Ascending aorta (tissue), 2 donors: ENCODE measurements around the gene EPHB2. TPM values are rescaled to one million over a fixed set of nuclear protein-coding genes. Genes with fewer than 3 reads are reported as not detected.
"Not testable (repeated sequence)": the region's sequence is repeated elsewhere in the genome, so short reads cannot be mapped to it uniquely, and the experiment has no call there.

Source experiments
- DNase-seq, 2 donors: peaks; one replicate each; pipeline ENCODE4 v3.0.0-alpha.2; 2019; ENCODE audit warnings: low spot score in 2 of 2
- H3K27ac ChIP-seq, 2 donors: fragments of 200-600 bp; sonication (generic); one replicate each; pipeline ENCODE4 v1.5.1; 2016 to 2017; ENCODE audit warnings: mild to moderate bottlenecking in 1 of 2
- H3K27me3 ChIP-seq: fragments of 200-600 bp; sonication (generic); one replicate; pipeline ENCODE4 v1.5.1; 2017
- H3K36me3 ChIP-seq, 2 donors: fragments of 200-600 bp; sonication (generic); one replicate each; pipeline ENCODE4 v1.5.1; 2016
- H3K4me1 ChIP-seq, 2 donors: fragments of 200-600 bp; sonication (generic); one replicate each; pipeline ENCODE4 v1.5.1; 2016 to 2017; ENCODE audit warnings: mild to moderate bottlenecking in 1 of 2
- H3K4me3 ChIP-seq, 2 donors: fragments of 200-600 bp; sonication (generic); one replicate each; pipeline ENCODE4 v1.5.1; 2016 to 2017; ENCODE audit warnings: mild to moderate bottlenecking in 1 of 2
- H3K9me3 ChIP-seq, 2 donors: fragments of 200-600 bp; sonication (generic); one replicate each; pipeline ENCODE4 v1.5.1; 2016
- intact Hi-C: fragments of 100-400 bp; cut with DNase I; formaldehyde crosslinking; loops from one replicate; pipeline ENCODE4 v1.15.1; 2023
- total RNA-seq: library from RNA; depleted of rRNA; stranded (reverse); fragments of >200 nt; gene quantifications from one replicate; pipeline ENCODE4 v1.1.0, GENCODE V29; 2016
- TF ChIP-seq, protein P1 (sequence below), 3 experiments: fragments of 200-600 bp in 2 of 3; fragments of 450-650 bp in 1 of 3; sonication (generic) in 2 of 3; IDR thresholded peaks; one replicate each; pipeline ENCODE4 v1.5.1; 2016 to 2019; ENCODE audit warnings: antibody characterized with exemption in 3 of 3, mild to moderate bottlenecking in 1 of 3, moderate library complexity in 1 of 3

Gene EPHB2
- total RNA-seq, 1 donor from 2014 or later, result 3.2 TPM

DNA sequence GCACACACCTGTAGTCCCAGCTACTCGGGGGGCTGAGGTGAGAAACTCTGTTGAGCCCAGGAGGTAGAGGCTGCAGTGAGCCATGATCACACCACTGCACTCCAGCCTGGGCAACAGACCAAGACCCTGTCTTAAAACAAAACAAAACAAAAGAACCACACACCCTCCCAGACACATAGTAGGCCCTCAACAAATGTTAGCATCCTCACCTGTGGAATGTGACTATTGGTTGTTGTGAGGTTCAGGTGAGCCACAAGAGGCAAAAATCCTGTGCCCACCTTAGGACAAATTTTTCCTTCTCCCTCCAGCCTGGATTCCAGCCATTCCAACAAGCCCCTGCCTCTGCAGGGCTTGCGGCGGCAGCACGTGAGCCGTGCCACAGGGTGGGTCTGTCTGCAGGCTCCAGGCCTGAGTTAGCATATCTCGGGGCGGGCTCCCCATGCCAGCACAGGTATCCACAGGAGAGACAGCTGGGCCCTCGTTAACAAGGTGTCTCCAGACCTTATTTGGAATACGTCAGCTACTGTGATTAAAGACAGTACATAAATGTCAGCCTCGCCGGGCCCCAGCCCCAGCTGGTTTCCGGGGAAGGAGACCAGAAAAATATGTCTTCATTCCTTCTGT is 40.2 kb upstream of the EPHB2 start:
- H3K4me1 ChIP-seq, result no peaks in the 10 kb centered on the region
- TF ChIP-seq, protein P1, sequence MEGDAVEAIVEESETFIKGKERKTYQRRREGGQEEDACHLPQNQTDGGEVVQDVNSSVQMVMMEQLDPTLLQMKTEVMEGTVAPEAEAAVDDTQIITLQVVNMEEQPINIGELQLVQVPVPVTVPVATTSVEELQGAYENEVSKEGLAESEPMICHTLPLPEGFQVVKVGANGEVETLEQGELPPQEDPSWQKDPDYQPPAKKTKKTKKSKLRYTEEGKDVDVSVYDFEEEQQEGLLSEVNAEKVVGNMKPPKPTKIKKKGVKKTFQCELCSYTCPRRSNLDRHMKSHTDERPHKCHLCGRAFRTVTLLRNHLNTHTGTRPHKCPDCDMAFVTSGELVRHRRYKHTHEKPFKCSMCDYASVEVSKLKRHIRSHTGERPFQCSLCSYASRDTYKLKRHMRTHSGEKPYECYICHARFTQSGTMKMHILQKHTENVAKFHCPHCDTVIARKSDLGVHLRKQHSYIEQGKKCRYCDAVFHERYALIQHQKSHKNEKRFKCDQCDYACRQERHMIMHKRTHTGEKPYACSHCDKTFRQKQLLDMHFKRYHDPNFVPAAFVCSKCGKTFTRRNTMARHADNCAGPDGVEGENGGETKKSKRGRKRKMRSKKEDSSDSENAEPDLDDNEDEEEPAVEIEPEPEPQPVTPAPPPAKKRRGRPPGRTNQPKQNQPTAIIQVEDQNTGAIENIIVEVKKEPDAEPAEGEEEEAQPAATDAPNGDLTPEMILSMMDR (IDR thresholded peaks at IDR 0.05), result no peak
- intact Hi-C loops, result no loop called here

DNA sequence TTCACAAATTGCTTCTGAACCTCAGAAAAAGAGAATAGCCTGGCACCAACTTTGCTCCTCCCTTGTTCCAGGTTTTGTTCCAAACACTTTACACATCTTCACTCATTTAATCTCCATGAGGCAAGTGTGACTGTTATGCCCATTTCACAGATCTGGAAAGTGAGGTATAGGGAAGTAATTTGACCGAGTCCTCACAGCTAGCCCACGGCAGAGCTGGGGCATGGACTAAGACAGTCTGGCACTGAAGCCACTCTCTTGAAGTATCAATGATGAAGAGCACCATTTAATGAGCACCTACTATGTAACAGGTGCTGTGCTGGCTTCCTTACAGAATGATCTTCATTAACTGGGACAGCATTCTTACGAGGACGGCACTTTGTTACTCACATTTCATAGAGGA is 38.6 kb upstream of the EPHB2 start:
- Histone ChIP-seq H3K9me3 (no peaks in the 10 kb centered on the region), H3K27ac (no peak overlapping the region), H3K36me3 (no peaks in the 10 kb centered on the region), H3K4me3 (no peak overlapping the region), H3K4me1 (no peaks in the 10 kb centered on the region), H3K27me3 (no peaks in the 10 kb centered on the region)
- TF ChIP-seq, protein P1 (IDR thresholded peaks at IDR 0.05), result no peak
- no peak for DNase-seq
- intact Hi-C loops, result no loop called here

More for the DNA sequence above, 40.2 kb upstream of the EPHB2 start:
- Histone ChIP-seq H3K9me3 (no peaks in the 10 kb centered on the region), H3K36me3 (no peaks in the 10 kb centered on the region), H3K27ac (no peak overlapping the region), H3K4me3 (no peak overlapping the region), H3K27me3 (no peaks in the 10 kb centered on the region)
- no peak for DNase-seq

DNA sequence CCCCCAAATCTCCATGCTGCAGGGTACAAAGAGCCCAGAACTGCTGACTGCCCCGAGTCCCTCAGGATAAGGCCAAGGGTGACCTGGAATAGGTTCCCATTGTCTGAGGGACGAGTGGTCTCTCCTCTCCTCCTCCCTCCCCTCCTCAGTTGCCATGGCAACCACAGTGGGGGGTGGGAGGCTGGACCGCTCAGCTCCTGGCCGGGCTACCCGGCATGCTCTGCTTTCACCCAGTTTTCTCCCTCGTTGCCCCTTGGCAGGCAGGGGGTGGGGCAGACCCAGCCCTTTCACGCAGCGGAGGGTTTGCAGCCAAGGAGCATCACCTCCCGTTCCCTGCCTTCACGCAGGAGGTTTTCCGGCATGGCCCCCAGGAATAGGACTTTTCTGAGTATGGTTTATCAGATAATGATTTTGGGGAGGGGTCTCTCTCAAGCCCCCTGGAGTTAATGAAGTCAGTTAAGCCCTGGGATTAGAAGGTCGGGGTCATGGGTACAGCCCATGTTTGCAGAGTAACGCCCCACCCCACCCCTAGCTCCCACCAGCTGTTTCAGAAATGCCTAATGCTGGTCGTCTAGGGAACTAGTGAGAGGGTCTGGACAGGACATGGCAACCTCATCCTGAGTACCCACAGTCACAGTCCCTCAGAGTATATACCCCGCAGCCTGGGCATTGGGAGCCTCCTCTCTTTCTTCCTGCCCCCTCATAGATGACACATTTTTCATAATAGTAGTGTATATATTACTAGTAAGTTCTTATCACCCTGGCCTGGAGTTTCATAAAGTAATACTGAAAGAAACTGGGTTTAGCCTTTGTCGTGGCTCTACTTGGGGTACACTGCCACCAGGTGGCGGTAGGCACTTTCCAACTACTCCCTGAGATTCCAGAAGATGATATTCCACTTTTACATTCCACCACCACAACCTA is 36.9 kb upstream of the EPHB2 start:
- Histone ChIP-seq H3K36me3 (no peaks in the 10 kb centered on the region), H3K27ac (no peak overlapping the region), H3K9me3 (no peaks in the 10 kb centered on the region), H3K4me3 (no peak overlapping the region), H3K4me1 (no peaks in the 10 kb centered on the region), H3K27me3 (no peaks in the 10 kb centered on the region)
- TF ChIP-seq, protein P1 (IDR thresholded peaks at IDR 0.05), result peak in 1 of 3 experiments; percentile 47
- no peak for DNase-seq
- intact Hi-C loops, result no loop called here

DNA sequence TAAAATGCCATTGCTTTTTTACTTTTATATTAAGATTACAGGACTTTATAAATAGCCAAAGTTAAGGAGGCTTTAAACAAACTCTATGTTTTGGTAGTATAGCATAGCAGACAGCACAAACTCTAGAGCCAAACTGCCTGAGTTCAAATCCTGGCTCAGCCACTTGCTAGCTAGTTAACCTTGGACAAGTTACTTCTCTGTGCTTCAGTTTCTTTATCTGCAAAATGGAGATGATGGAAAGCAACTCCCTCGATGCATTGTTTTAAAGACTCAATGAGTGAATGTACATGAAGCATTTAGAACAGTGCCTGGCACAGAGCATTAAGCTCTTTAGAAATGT is 36.3 kb upstream of the EPHB2 start:
- intact Hi-C loops, result no loop called here
- Histone ChIP-seq H3K4me1 (no peaks in the 10 kb centered on the region), H3K27me3 (no peaks in the 10 kb centered on the region)

GRCh38 chr1:22676151-22676550 is 34.5 kb upstream of the EPHB2 start:
- intact Hi-C loops, H3K4me1 ChIP-seq, H3K9me3 ChIP-seq, H3K4me3 ChIP-seq, H3K27ac ChIP-seq, H3K27me3 ChIP-seq, H3K36me3 ChIP-seq, DNase-seq: not testable (repeated sequence)

More for the DNA sequence above, 36.3 kb upstream of the EPHB2 start:
- H3K9me3 ChIP-seq, result no peaks in the 10 kb centered on the region
- no peak overlapping the region for H3K4me3 ChIP-seq
- no peak overlapping the region for H3K27ac ChIP-seq
- TF ChIP-seq, protein P1 (IDR thresholded peaks at IDR 0.05), result peak in 1 of 3 experiments; percentile 13
- H3K36me3 ChIP-seq, result no peaks in the 10 kb centered on the region
- no peak for DNase-seq

DNA sequence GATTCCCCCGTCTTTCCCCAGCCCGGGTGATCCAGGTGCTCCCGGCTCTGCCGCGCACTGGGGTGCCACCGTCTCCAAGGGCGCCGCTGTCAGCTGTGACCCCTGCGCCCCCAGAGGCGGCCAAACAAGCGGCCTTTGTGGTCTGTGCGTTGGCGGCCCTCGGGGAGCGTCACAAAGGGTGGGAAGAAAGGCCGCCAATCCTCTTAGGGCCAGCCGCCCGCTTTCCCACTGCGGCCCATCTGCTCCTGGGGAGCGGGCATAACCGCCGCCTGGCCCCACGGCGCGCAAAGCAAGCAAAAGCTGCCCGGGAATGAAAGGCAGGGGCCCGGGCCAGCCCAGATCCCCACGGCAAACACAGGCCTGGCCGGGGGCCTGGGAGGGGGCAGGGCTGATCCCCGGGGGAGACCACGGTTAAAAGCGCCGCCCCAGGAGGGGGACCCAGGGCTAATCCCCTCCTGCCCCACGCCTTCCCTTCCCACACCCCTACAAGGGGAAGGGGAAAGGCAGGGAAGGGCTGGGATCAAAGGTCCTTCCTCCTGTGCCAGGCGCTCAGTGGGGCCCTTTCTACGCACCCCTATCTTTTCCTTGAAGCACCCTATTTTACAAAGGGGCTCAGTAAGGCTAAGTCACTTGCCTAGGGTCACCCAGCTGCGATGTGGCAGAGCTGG is 33.6 kb upstream of the EPHB2 start:
- H3K4me1 ChIP-seq, result no peaks in the 10 kb centered on the region
- TF ChIP-seq, protein P1 (IDR thresholded peaks at IDR 0.05), result no peak
- no peaks in the 10 kb centered on the region for H3K27me3 ChIP-seq
- intact Hi-C loops, result no loop called here
- DNase-seq, result no peak
- no peaks in the 10 kb centered on the region for H3K36me3 ChIP-seq
- H3K9me3 ChIP-seq, result no peaks in the 10 kb centered on the region
- H3K4me3 ChIP-seq, result no peak overlapping the region
- H3K27ac ChIP-seq, result no peak overlapping the region
